Measurements from ENCODE around the gene NEXN.
A peak's percentile ranks its signal among the peaks of the same experiment; 100 is the strongest.

Gene NEXN

GRCh38 chr1:77888081-77888780 is at the start of gene NEXN:
Gene NEXN (plus strand): TSS chr1:77888624. CDS start chr1:77916107, 27,483 bp downstream.
- no peak for DNase-seq

GRCh38 chr1:77841574-77841973 is 46.9 kb upstream of the NEXN start:
- DNase-seq = no peak

- DNase-seq = no peak
Observed at GRCh38 chr1:77845951-77846350, 42.5 kb upstream of the NEXN start.

GRCh38 chr1:77846966-77847365 is 41.5 kb upstream of the NEXN start:
- DNase-seq = no peak

GRCh38 chr1:77847621-77848080 is 40.8 kb upstream of the NEXN start:
- no peak for DNase-seq

GRCh38 chr1:77850082-77850481 is 38.3 kb upstream of the NEXN start:
- DNase-seq = no peak

GRCh38 chr1:77857552-77857951 is 30.9 kb upstream of the NEXN start:
- no peak for DNase-seq

- DNase-seq = no peak
Observed at GRCh38 chr1:77858725-77859124, 29.7 kb upstream of the NEXN start.

GRCh38 chr1:77859248-77859647 is 29.2 kb upstream of the NEXN start:
- DNase-seq = no peak

- DNase-seq = no peak
Observed at GRCh38 chr1:77866296-77866695, 22.1 kb upstream of the NEXN start.

- DNase-seq = no peak
Observed at GRCh38 chr1:77872645-77873044, 15.8 kb upstream of the NEXN start.

GRCh38 chr1:77873461-77873860 is 15.0 kb upstream of the NEXN start:
- DNase-seq = no peak

- DNase-seq = no peak
Observed at GRCh38 chr1:77874804-77875445, 13.5 kb upstream of the NEXN start.

GRCh38 chr1:77876884-77877283 is 11.5 kb upstream of the NEXN start:
- no peak for DNase-seq

GRCh38 chr1:77881061-77881460 is 7.4 kb upstream of the NEXN start:
- no peak for DNase-seq

- DNase-seq = no peak
Observed at GRCh38 chr1:77882411-77882810, 6.0 kb upstream of the NEXN start.

GRCh38 chr1:77888781-77889642 is 588 bp downstream of the NEXN start:
- DNase-seq = peak; percentile 15

GRCh38 chr1:77889671-77890070 is 1.2 kb downstream of the NEXN start:
- no peak for DNase-seq

- no peak for DNase-seq
Observed at GRCh38 chr1:77891200-77891599, 2.8 kb downstream of the NEXN start.

- no peak for DNase-seq
Observed at GRCh38 chr1:77899647-77900320, 11.4 kb downstream of the NEXN start.

GRCh38 chr1:77900687-77901293 is 12.4 kb downstream of the NEXN start:
- DNase-seq = peak; percentile 27

- no peak for DNase-seq
Observed at GRCh38 chr1:77905603-77906002, 17.2 kb downstream of the NEXN start.
